Mucosa of stomach (tissue), 1 donor: ENCODE measurements around the gene KCNB1.

Source experiments
- H3K27me3 ChIP-seq: one replicate; pipeline ENCODE4 v1.7.0; 2013; ENCODE audit warnings: mild to moderate bottlenecking, low read length; ENCODE audit not compliant: control insufficient read depth, insufficient read depth
- H3K36me3 ChIP-seq: one replicate; pipeline ENCODE4 v1.7.0; 2013; ENCODE audit warnings: low read length; ENCODE audit not compliant: control insufficient read depth, insufficient read depth
- H3K4me1 ChIP-seq: one replicate; pipeline ENCODE4 v1.7.0; 2013; ENCODE audit warnings: mild to moderate bottlenecking, low read length; ENCODE audit not compliant: control insufficient read depth, insufficient read depth
- H3K4me3 ChIP-seq: one replicate; pipeline ENCODE4 v1.7.0; 2013; ENCODE audit warnings: low read length
- H3K9ac ChIP-seq: one replicate; pipeline ENCODE4 v1.7.0; 2013; ENCODE audit warnings: mild to moderate bottlenecking, low read length, moderate library complexity
- H3K9me3 ChIP-seq: one replicate; pipeline ENCODE4 v1.7.0; 2013; ENCODE audit warnings: mild to moderate bottlenecking, low read length, moderate library complexity; ENCODE audit not compliant: control insufficient read depth
- donor health status: Pancreatic carcinoma.

The KCNB1 gene

GRCh38 chr20:49368596-49368995 lies 113.9 kb downstream of the KCNB1 start:
- Histone ChIP-seq H3K27me3 (no peaks in the 10 kb centered on the region), H3K4me1 (no peaks in the 10 kb centered on the region), H3K9ac (no peak overlapping the region), H3K9me3 (no peaks in the 10 kb centered on the region), H3K4me3 (no peak overlapping the region), H3K36me3 (no peaks in the 10 kb centered on the region)

GRCh38 chr20:49367113-49367512 lies 115.4 kb downstream of the KCNB1 start:
- H3K4me1 ChIP-seq = no peaks in the 10 kb centered on the region
- no peaks in the 10 kb centered on the region for H3K27me3 ChIP-seq
- H3K36me3 ChIP-seq = no peaks in the 10 kb centered on the region
- no peak overlapping the region for H3K9ac ChIP-seq
- no peaks in the 10 kb centered on the region for H3K9me3 ChIP-seq
- no peak overlapping the region for H3K4me3 ChIP-seq

GRCh38 chr20:49366687-49367086 lies 115.8 kb downstream of the KCNB1 start:
- H3K4me1 ChIP-seq = no peaks in the 10 kb centered on the region
- H3K4me3 ChIP-seq = no peak overlapping the region
- H3K9me3 ChIP-seq = no peaks in the 10 kb centered on the region
- H3K27me3 ChIP-seq = no peaks in the 10 kb centered on the region
- H3K36me3 ChIP-seq = no peaks in the 10 kb centered on the region
- no peak overlapping the region for H3K9ac ChIP-seq

- Histone ChIP-seq H3K27me3 (no peaks in the 10 kb centered on the region), H3K4me3 (no peak overlapping the region), H3K4me1 (no peaks in the 10 kb centered on the region), H3K9me3 (no peaks in the 10 kb centered on the region), H3K9ac (no peak overlapping the region), H3K36me3 (no peaks in the 10 kb centered on the region)
Observed at GRCh38 chr20:49361862-49362660, 120.4 kb downstream of the KCNB1 start.

- Histone ChIP-seq H3K36me3 (no peaks in the 10 kb centered on the region), H3K9me3 (no peaks in the 10 kb centered on the region), H3K4me1 (no peaks in the 10 kb centered on the region), H3K9ac (no peak overlapping the region), H3K27me3 (no peaks in the 10 kb centered on the region), H3K4me3 (no peak overlapping the region)
Observed at GRCh38 chr20:49360242-49360968, 122.1 kb downstream of the KCNB1 start.

- H3K4me1 ChIP-seq = no peaks in the 10 kb centered on the region
- H3K36me3 ChIP-seq = no peaks in the 10 kb centered on the region
- H3K9ac ChIP-seq = no peak overlapping the region
- H3K27me3 ChIP-seq = no peaks in the 10 kb centered on the region
- H3K9me3 ChIP-seq = no peaks in the 10 kb centered on the region
- H3K4me3 ChIP-seq = no peak overlapping the region
Observed at GRCh38 chr20:49356676-49357075, 125.8 kb downstream of the KCNB1 start.

- no peaks in the 10 kb centered on the region for H3K36me3 ChIP-seq
Observed at GRCh38 chr20:49354673-49355072, 127.8 kb downstream of the KCNB1 start.

GRCh38 chr20:49353348-49353747 lies 129.1 kb downstream of the KCNB1 start:
- Histone ChIP-seq H3K4me1 (no peaks in the 10 kb centered on the region), H3K4me3 (no peak overlapping the region), H3K36me3 (no peaks in the 10 kb centered on the region), H3K27me3 (no peaks in the 10 kb centered on the region), H3K9me3 (no peaks in the 10 kb centered on the region), H3K9ac (no peak overlapping the region)

More at GRCh38 chr20:49354673-49355072, 127.8 kb downstream of the KCNB1 start:
- no peak overlapping the region for H3K4me3 ChIP-seq
- no peak overlapping the region for H3K9ac ChIP-seq
- no peaks in the 10 kb centered on the region for H3K27me3 ChIP-seq
- no peaks in the 10 kb centered on the region for H3K4me1 ChIP-seq
- no peaks in the 10 kb centered on the region for H3K9me3 ChIP-seq

GRCh38 chr20:49352751-49353150 lies 129.7 kb downstream of the KCNB1 start:
- no peaks in the 10 kb centered on the region for H3K4me1 ChIP-seq
- H3K27me3 ChIP-seq = no peaks in the 10 kb centered on the region
- no peaks in the 10 kb centered on the region for H3K36me3 ChIP-seq
- H3K4me3 ChIP-seq = no peak overlapping the region
- no peak overlapping the region for H3K9ac ChIP-seq
- no peaks in the 10 kb centered on the region for H3K9me3 ChIP-seq

- Histone ChIP-seq H3K4me1 (peaks cover 4% of the 10 kb centered on the region), H3K27me3 (no peaks in the 10 kb centered on the region), H3K9ac (no peak overlapping the region), H3K4me3 (no peak overlapping the region), H3K9me3 (no peaks in the 10 kb centered on the region), H3K36me3 (no peaks in the 10 kb centered on the region)
Observed at GRCh38 chr20:49351775-49352174, 130.7 kb downstream of the KCNB1 start.

GRCh38 chr20:49349694-49350252 lies 132.7 kb downstream of the KCNB1 start:
- Histone ChIP-seq H3K4me3 (no peak overlapping the region), H3K9ac (no peak overlapping the region), H3K4me1 (peaks cover 7% of the 10 kb centered on the region), H3K27me3 (no peaks in the 10 kb centered on the region), H3K9me3 (no peaks in the 10 kb centered on the region), H3K36me3 (no peaks in the 10 kb centered on the region)

GRCh38 chr20:49349078-49349477 lies 133.4 kb downstream of the KCNB1 start:
- no peaks in the 10 kb centered on the region for H3K36me3 ChIP-seq
- no peak overlapping the region for H3K9ac ChIP-seq
- no peak overlapping the region for H3K4me3 ChIP-seq
- H3K9me3 ChIP-seq = no peaks in the 10 kb centered on the region
- H3K4me1 ChIP-seq = peaks cover 7% of the 10 kb centered on the region
- H3K27me3 ChIP-seq = no peaks in the 10 kb centered on the region
